Activated CD4-positive, alpha-beta T cell treated with anti-CD3 and anti-CD28 coated beads, Interleukin-2, amount 50 U/mL, for 48 hours (primary cell): ENCODE measurements around the gene GOLGA6B.
"Not testable (repeated sequence)": the region's sequence is repeated elsewhere in the genome, so short reads cannot be mapped to it uniquely, and the experiment has no call there.

Experiments
- DNase-seq, 2 experiments: peaks; one replicate each; pipeline ENCODE4 v3.0.0-alpha.2; 2020

The GOLGA6B gene

DNA sequence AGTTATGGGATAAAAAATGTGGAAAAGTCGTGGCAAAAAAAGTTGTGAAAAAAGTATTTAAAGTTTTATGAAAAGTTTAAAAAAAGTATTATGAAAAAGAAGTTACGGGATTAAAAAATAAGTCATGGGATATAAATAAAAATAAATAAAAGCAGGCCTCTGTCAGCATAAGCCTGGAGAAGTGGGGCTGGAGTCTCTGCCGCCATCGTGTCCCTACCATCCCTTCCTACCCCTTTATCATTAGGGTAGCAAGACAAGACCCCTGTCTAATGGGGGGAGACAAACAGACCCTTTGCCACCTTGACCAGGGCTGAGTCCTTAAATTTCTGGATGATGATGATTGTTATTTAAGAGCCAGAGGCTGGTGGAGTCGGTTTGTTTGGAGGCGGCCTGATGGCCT, 15.3 kb downstream of the GOLGA6B start:
- DNase-seq: not testable (repeated sequence)

DNA sequence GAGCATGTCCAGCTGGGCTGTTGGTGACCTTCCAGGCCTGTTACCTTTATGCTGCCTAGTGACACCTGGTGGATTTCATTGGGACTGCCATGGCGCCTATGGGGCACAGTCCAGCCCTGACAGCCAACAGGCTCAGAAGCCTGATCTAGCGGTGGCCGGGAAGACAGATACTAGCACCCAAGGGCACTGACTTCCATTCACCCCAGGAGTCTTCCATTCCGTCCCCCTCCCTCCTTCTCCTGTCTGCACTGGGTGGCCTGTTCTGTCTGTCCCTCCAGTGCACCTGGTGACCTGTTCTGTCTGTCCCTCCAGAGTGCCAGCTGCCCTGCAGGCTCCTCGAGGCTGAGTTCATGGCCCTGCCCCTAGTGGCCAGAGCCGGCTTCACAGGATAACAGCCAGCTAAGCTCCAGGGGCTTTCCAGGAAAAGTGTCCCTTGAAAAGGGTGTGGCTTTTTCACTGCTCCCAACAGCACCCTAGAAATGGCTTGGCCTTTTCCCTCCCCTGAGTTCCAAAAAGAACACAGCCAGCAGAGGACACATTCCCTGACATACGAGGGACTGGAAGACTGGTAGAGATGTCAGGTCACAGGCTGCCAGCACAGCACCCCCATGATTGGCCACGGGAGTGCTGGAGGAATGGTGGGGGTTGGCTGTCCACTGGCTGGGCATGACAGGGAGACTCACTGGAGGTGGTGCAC, 16.3 kb downstream of the GOLGA6B start:
- peak; percentile 80 to 85 for DNase-seq

DNA sequence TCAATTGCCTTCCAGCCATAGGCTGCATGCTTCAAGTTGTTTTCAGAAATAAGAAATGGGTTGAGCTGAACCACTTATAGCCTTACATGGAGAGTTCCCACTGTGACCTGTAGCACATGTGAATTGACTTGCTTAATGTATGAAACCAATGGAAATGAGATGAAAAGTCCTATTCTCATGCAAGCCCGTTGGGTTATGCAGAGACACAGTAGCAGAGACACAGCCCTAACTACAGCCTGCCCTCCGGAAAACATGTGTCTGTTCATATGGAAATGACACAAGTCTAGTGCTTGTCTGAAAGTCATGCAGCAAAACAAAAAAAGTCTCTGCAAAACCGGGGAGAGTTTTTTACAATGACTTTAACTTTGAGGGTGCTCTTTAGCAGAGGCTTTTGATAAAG, 17.0 kb downstream of the GOLGA6B start:
- no peak for DNase-seq

DNA sequence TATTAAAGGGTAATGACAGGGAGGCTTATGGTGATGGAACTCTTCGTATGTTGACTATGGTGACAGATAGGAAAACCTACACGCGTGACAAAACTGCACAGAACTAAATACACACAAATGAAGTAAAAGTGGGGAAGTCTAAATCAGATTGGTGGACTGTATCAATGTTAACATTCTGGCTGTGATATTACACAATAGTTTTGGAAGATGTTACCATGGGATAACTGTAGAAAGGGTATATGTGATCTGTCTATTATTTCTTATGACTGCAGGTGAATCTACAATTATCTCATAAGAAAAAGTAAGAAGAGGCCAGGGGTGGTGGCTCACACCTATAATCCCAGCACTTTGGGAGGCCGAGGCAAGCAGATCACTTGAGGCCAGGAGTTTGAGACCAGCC, 22.3 kb downstream of the GOLGA6B start:
- DNase-seq: no peak

DNA sequence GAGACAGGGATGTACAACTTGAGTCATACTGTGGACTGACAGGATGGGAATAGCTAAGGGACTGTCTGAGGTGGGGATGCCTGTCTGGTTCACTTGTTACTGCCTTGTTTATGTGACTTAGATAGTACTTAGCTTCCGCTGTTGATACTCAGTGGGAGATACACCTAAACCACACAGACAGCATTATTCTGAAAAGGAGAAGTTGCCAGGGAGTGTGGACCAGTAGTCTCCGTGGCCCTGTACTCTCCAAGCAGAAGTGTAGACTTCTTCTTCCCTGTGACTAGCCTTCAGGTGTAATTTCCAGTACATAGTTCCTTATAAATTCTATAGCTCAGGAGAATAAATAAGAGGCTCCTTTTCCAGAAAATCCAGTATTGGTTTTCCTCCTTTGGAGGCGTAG, 26.4 kb downstream of the GOLGA6B start:
- DNase-seq: no peak

DNA sequence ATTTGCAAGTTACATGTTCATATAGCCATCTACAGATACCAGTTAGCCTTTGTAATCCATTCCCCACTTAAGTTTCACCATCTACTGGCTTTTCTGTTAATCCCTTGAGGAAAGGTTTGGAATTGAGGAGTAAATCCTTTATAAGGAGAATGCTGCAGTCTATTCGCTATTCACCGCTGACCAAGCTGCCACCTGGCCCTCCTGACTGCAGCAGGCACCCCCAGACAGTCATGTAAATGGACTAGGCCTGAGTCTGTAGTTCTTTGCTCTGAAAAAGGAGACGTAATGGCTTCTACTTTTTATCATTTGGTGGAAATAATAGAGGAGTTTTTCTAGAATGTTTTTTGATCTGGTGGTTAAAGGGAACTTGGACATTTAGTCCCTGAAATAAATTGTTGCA, 28.3 kb downstream of the GOLGA6B start:
- no peak for DNase-seq

DNA sequence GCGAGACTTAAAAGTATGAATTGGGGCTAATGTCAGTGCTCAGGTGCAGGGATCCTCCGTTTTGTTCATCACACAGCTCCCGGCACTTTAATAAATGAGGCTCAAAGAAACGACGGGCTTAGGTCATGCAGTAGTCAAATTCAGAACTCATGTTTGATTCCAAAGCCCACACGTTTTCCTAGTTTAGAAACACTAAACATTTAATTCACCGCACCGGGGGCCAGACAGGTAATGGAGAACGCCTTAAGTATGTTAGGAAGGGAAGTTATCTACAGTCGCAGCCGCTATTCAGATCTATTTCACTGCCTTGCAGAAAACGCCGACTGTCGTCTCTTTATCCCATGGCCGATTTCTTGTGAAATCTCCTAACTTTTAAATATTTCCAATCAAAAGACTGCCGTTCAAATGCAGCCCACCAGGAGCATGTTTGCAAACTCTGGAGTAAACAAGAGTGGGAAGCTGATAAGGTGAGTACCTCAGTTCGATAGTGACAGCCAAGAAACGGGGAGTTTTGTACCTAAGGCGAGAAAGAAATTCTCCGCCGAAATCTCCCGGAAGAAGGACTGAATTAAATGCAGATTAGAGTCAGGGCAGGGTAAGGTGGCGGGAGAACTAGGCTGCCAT, 30.9 kb downstream of the GOLGA6B start:
- no peak for DNase-seq

DNA sequence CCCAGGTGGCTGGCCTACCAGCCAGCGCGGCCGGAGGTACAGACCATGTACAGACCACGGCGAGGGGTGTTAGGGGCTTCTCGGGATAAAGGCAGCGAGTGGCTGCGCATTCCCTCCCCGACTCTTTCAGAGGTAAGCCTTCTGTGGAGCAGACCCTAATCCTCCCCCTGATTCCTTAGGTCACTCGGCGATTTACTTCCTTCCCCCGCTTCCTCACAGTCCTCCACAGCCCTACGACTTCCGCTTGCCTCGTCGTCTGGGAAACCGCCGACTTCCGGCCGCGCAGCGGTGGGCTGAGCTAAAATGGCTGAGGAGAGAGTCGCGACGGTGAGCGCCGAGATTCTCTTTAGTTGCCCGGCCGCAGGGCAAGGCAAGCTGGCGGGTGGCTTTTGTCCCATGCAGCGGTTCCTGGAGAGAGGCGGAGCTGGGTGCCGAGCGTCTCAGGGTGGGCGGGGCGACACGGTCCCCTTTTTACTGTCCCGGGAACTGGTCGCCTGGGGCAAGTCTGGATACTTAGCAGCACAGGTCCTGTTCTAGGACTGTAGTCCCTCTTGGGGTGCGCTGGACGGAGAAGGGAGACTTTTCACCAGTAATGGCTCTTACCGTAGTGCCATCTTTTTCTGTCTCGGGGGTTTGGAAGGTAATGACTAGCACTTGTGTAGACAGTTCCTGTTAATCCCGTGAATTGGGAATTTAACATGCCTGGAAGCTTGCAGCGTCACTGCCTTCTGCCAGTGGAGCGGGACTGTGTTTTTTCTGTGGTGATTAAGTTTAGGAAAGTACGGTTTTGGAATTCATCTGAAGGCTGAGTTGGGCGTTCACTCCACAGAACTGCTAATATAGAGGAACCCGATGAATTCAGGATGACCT, 31.7 kb downstream of the GOLGA6B start, which contains the start of the genes BBS4 and HIGD2B:
BBS4 (plus strand) TSS at position 283 of the 870 bp plus-strand sequence; CDS start at position 304, 21 bp downstream.
HIGD2B (minus strand) TSS at position 258 of the 870 bp plus-strand sequence. CDS start 9,808 bp downstream, outside the sequence.
- peak; percentile 88 to 89 for DNase-seq

DNA sequence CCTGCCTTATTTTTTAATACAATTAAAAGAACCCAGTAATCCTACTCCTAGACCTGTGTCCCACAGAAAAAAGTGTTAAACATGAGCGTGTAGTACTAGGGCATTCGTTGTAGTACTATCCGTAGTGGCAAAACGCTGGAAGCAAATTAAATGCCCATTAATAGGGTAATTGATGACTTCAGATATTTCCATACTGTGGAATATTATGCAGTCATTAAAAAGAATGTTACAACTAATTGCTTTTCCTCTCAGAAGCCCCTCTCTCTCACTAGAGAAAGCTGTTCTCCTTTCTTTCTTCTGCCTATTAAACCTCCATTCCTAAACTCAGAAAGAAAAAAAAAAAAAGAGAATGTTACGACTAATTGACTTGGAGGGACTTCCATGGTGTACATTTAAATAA, 34.2 kb downstream of the GOLGA6B start:
- no peak for DNase-seq

DNA sequence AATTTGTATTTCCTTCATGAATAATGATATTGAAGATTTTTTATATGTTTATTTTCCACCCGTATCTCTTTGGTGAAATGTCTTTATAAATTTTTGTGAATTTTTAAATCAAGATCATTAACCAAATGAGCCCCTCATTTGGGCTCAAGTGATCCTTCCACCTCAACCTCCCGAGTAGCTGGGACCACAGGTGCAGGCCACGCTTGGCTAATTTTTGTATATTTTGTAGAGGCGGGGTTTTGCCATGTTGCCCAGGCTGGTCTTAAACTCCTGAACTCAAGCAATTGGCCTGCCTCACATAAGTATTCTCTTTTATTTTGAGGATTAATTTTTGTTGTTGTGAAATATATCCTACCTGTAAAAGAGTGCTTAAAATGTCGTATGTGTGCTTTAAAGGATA, 36.4 kb downstream of the GOLGA6B start:
- no peak for DNase-seq

DNA sequence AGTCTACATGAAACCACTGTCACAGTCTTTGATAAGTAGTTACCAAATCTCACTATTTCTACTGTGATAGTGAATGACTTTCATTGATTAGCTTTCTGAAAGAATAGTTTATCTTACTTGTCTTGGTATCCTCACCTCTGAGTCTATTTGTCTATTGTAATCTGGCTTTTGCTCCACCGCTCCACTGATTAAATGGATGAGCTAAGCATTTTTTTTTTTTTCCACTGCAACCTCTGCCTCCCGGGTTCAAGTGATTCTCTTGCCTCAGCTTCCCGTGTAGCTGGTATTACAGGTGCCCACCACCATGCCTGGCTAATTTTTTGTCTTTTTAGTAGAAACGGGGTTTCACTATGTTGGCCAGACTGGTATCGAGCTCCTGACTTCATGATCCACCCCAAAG, 44.4 kb downstream of the GOLGA6B start:
- no peak for DNase-seq

DNA sequence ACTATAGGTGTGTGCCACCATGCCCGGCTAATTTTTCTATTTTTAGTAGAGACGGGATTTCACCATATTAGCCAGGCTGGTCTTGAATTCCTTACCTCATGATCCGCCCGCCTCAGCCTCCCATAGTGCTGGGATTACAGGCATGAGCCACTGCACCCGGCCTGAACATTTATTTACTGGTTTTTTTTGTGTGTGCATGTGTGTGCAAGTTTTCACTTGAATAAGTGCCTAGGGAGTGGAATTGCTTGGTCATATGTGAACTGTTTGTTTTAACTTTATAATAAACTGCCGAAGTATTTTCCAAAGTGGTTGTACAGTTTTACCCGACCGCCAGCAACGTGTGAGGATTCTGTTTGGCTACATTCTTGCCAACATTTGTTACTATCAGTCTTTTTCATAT, 45.6 kb downstream of the GOLGA6B start:
- DNase-seq: no peak

DNA sequence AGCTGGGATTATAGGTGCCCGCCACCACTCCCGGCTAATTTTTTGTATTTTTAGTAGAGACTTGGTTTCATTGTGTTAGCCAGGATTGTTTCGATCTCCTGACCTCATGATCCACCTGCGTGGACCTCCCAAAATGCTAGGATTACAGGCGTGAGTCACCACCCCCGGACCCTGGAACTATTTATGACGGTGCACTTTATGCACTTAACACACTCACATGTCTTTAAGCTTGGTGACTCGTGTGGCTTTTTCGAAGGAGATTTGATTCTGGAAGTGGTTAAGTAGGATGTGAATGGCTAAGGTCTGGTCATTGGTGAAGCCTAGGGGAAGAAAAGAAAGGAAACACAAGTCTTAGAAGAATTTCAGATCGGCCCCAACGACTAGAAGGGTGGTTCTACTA, 51.8 kb downstream of the GOLGA6B start:
- DNase-seq: no peak

DNA sequence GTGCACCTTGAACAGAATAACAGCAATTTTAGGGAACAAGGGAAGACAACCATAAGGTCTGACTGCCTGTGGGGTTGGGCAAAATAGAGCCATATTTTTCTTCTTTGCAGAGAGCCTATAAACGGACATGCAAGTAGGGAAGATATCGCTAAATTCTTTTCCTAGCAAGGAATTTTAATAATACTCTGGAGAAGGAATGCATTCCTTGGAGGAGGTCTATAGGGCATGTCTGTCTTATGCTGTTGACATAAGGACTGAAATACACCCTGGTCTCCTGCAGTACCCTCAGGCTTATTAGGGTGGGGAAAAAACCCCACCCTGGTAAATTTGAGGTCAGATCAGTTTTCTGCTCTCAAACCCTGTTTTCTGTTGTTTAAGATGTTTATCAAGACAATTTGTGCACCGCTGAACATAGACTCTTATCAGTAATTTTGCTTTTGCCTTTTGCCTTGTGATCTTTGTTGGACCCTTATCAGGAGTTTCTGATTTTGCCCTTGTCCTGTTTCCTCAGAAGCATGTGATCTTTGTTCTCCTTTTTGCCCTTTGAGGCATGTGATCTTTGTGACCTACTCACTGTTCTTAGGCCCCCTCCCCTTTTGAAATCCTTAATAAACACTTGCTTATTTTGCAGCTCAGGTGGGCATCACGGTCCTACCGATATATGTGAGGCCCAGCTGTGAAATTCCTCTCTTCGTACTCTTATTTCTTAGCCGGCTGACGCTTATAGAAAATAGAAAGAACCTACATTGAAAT, 54.2 kb downstream of the GOLGA6B start:
- not testable (repeated sequence) for DNase-seq
